Stimulated activated CD4-positive, alpha-beta T cell treated with anti-CD3 and anti-CD28 coated beads, TNF-alpha, amount 100 ng/mL, for 48 hours (primary cell): ENCODE measurements around the gene CYREN.
"Not testable (repeated sequence)": the region's sequence is repeated elsewhere in the genome, so short reads cannot be mapped to it uniquely, and the experiment has no call there.

Experiments
- DNase-seq, 3 donors: peaks; one replicate each; pipeline ENCODE4 v3.0.0-alpha.2; 2020; ENCODE audit warnings: low read depth in 3 of 3

CYREN gene

DNA sequence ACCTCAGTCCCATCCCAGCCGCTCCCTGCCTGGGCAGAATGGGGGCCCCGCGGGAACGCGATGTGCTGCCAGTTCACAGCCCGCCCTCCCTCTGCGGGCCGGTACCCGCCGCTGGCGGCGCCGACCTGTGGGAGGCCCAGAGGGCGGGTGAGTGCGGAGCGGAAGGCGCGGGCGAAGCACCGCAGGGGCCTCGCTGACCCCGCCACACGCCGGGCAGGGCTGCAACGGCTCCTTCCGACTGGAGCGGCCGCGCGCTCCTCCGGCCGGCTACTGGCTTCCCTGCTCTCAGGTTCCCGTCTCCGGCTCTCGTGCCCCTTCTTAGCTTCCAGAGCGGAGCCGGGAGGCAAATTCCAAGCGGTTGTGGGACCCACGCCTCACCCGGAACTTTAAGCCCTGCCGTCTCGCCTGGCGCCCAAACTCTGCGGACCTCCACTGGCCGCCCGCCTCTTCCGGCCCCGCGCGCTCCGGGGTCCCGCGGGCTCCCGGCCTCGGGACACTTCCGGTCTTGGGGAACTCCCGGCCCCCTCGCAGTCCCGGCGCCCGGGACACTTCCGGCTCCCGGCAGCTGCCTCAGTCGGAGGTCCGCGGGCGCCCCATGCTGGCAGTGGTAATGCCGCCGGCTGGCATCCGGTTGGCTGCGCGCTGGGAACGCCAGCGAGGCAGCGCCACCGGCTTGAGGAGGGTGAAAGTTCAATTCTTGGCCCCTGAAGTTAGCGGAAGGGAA is at the start of gene CYREN:
Gene CYREN, minus strand, starts transcription at position 434 of the 724 bp plus-strand sequence. CDS start 1,785 bp downstream, outside the sequence.
- DNase-seq, result peak; percentile 87 to 92 (median 91)

GRCh38 chr7:135217645-135218509 is 47.4 kb upstream of the CYREN start:
- DNase-seq, result no peak

DNA sequence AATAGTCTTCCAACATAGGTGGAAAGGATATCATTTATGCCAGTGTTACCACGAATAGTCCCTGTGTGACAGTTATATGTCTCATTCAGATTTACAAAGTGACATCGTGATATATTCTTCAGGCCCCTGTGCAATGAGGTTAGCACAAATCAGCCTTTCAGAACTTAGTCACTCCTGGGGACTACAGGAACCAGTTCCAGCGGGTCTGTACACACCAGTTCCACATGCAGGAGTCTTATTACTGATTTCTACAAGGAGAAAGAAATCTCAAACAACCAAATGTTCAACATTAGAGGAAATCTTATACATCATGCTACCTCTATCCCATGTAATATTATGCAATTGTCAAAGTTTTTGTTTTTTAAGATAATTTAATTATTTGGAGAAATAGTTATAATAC is 45.2 kb upstream of the CYREN start:
- DNase-seq, result no peak

- DNase-seq, result no peak
Measured at GRCh38 chr7:135215180-135215579, 44.7 kb upstream of the CYREN start.

- no peak for DNase-seq
Measured at GRCh38 chr7:135213831-135214230, 43.3 kb upstream of the CYREN start.

DNA sequence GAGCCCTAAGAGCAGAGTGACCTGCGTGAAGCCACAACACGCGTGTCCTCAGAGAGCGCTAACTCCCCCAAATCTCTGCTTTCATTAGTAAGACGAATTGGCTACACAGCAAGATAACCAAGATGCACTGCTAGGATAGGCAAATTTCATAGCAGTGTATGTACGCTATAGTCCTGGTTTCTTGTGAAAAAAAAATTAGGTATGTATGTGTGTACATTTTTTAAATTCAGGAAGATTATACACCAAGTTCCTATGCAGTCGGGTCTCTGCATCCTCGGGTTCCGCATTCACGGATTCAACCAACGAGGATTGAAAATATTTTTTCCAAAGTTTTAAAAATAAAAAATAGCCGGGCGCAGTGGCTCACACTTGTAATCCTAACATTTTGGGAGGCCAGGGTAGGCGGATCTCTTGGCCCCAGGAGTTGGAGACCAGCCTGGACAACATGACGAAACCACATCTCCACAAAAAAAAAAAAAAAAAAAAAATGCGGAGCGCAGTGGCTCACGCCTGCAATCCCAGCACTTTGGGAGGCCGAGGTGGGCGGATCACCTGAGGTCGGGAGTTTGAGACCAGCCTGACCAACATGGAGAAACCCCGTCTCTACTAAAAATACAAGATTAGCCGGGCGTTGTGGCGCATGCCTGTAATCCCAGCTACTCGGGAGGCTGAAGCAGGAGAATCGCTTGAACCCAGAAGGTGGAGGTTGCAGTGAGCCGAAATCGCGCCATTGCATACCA is 41.6 kb upstream of the CYREN start:
- not testable (repeated sequence) for DNase-seq

DNA sequence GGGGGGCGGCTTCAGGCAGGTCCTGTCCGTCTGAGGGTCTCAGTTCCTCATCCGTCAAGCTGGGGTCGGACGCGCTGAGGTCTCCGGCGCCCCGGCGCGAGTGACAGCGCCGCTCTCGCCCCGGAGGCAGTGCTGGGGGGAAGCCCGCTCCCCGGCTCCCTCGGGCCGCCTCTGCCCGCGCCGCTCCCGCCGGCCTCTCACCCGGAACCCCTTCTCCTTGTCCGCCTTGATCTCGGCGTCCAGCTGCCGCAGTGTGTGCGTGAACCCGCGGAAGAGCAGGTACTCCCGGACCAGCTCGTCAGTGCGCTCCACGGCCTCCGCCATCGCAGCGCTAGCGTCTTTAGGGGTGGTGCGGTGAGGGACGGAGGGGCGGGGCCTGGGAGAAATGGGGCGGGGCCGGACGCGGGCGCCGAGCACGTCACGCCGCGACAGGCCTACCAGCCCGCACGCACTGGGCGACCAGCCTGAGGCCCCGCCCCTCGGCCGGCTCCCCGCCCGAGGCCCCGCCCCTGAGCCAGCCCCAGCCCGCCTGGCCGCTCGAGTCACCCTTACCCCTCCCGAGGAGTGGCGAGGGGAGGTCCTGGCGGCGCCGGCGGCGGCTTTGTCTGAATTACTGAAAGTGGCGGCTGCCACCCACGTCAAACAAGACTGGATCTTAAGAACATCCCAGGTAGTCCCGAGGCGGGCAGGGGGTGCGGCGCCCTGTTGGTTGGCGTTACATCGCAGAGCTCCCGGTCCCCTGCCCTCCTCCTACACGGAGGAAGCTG is 40.9 kb upstream of the CYREN start, which contains the start of gene WDR91:
Gene WDR91, minus strand, starts transcription at position 348 of the 767 bp plus-strand sequence. Its CDS starts 24 bp downstream, at position 324.
- DNase-seq, result peak; percentile 92 to 96 (median 94)

- DNase-seq, result no peak
Measured at GRCh38 chr7:135210888-135211178, 40.3 kb upstream of the CYREN start.

DNA sequence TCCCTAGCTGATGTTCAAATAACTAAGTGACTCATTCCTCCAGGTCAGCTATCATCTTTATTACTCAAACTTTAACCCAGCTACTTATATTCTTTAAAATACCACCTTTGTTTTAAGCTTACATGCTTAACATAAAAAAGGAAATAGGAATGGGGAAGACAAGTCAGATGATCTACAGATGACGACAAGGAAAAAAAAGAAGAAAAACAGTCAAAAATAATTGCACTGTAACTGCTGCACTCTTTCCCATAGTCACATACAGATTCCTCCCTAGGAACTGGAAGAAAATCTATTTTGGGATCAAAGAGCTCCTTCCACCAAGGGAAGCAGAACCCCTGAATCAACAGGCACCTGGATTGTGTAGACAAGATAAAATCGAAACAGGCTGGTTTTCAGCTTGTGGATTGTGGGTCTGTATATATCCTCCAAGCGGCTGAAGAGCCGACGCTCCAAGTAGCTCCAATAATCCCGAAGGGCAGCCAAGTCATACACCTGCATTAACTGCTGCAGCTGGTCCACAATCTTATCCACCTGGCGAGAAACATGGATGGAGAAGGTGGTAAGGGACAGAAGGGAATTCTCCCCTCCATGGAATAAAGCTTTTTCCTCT is 38.8 kb upstream of the CYREN start:
- no peak for DNase-seq

DNA sequence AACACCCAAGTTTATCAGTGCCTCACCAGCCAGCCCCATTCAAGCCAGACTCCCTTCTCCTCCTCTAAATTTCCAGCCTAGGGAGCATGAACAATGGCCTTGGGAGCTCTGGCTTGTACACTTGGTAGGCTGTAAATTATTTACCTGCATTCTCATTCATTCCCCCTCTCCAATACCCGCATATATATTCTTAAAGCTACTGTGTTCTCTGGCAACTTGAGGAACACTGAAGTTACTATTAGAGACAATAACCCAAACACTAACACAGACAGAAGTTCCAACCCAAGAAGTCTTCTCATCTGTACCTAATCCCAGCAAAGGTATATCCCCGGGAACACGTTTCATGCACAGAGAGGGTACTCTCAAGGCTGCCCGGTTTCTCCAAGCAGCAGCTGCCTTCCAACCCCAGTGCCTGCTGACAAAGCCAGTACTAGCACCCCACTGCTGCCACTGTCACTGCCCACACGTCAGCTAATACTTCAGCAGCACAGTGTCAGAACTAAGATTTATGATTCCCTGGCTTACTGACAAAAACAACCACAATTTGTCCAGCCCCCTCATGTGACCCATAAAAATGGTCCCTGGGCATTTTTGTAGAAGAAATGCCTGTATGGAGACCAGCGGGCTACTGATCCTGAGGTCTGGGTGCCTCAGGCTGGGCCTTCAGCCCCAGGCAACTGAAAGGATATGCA is 37.7 kb upstream of the CYREN start:
- DNase-seq, result no peak

GRCh38 chr7:135207406-135208101 is 37.0 kb upstream of the CYREN start:
- no peak for DNase-seq

DNA sequence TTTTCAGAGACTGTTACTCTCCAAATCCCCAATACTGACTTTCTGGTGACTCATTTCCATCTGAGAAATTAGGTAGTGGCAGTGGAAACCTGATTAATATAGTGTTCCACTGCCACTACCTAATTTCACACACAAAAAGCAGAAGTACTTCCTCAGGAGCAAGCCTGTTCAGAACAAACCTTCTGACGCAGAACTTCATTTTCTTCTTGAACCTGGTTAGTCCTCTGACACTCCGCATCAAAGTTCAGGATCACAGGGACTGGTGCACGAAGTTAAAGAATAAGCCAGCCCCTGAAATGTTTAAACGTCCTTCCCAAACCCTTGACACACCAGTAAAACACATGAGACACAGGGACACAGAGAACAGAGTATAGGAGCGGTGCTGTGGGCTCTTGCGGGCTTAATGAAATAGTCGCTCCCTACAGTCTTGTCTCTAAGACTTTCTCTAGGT is 36.5 kb upstream of the CYREN start:
- no peak for DNase-seq

DNA sequence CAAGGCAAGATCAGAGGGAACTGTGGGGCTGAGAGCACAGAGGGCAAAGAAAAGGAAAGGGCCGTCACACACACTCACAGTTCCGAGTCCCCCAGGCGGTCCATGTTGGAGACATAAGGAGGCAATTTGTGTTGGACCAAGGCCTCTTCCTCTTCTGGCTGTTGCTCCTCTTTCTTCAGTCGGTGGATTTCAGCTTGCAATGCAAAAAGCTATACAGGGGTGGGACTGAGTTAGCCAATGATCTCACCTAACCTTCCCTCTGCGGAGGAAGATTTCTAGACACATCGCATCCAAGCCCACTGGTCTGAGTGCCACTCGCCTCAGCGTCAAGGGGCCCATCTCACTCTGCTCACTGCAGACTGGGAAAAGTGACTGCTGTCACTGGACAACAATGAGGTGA is 35.3 kb upstream of the CYREN start:
- no peak for DNase-seq

DNA sequence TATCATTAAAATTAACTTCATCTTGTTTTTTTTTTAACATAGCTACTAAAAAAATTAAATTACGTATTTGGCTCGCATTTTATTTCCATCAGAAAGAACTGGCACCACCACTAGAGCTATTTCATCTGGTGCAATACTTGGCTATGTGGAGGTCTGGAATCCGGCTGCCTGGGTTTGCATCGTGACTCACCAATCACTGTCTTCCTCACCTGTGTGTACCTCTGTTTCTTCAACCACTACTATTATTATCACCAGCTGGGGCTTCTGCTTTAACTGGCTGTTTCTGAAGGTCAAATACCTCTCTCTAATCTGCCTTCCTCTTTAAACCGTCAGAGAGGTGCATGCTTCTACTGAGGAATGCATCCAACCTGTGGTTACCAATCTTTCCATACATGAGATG is 34.4 kb upstream of the CYREN start:
- DNase-seq, result no peak

DNA sequence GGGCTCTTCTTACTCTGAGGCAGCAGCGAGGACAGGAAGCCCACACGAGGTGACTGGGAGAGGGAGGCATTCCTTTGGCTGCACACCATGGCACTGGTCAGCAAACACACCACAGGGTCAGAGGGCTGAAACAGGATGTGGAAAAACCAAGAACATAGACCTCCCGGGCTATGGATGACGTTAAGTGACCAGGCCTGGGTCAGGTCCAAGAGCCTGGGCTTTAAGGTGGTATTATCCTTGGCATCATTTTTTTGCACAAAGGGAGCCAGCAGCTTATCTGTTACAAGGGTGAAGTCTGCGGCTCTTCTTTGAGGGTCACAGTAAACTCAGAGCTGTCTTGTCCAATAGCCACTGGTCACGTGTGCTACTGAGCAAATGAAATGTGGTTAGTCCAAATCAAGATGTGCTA is 33.8 kb upstream of the CYREN start:
- no peak for DNase-seq

GRCh38 chr7:135201350-135201749 is 30.8 kb upstream of the CYREN start:
- DNase-seq, result no peak

- no peak for DNase-seq
Measured at GRCh38 chr7:135200821-135201331, 30.4 kb upstream of the CYREN start.

DNA sequence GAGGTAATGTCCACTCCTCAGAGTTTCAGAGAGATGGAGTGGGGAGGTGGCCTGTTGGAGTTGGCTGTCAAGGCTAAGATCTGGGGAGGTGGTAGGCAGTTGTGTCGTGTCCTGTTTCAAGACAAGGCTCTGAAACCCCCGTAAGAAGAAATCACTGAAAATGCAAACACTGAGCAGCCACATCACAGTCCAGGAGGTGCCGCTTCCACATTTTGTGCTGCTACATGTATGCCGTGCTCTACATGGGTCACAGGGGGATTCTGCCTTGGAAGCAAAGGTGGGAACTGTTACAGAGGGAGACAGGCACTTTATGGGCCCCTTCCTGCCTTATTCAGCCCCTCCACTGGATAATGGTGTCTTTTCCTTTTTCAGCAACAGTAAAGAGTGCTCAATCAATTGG is 28.9 kb upstream of the CYREN start:
- DNase-seq, result no peak

- DNase-seq, result no peak
Measured at GRCh38 chr7:135197906-135198655, 27.6 kb upstream of the CYREN start.
